ENCODE results near the gene SLC28A1. TPM values are rescaled to one million over a fixed set of nuclear protein-coding genes. Genes with fewer than 3 reads are reported as not detected.
"Not testable (repeated sequence)": the region's sequence is repeated elsewhere in the genome, so short reads cannot be mapped to it uniquely, and the experiment has no call there.

The SLC28A1 gene
- total and polyA plus RNA-seq, 2 experiments from 2014 or later, result not detected

DNA sequence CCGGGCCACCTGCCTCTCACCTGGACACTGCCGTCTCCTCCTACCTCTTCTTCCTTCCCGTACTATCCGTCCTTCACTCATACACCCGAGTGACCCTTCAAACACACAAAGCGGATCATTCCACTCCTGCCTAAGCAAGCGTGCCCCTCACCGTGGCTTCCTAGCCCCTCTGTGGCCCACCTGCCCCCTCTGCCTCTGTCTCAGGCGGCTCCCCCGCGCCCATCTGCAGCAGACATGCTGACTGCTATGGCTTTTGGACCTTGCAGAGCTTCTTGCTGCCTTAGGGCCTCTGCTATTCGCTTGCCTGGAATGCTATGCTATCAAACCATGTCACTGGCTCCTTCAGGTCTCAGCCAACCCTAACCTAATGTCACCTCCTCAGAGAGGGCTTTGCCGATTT lies 38.1 kb downstream of the SLC28A1 start:
- H3K9ac ChIP-seq, result no peak overlapping the region
- no peaks in the 10 kb centered on the region for H3K9me2 ChIP-seq (ENCODE audit: insufficient read depth)
- 83% methylated on average over 13 of the region's 13 CpGs for WGBS, 2 experiments (ENCODE audit: low coverage in 1 of 2, low lambda C conversion rate in 2 of 2, missing lambda C conversion rate in 2 of 2)
- H3K36me3 ChIP-seq (ENCODE audit: low read depth), result no peaks in the 10 kb centered on the region
- no peak overlapping the region for H3K4me3 ChIP-seq
- in situ Hi-C loops (cut with MboI), result loop anchor here (10.0 kb wide), 1 partner anchor 268 kb away; the partner anchor contains the start of genes NMB and WDR73
- TF ChIP-seq EZH2 (IDR thresholded peaks at IDR 0.05; ENCODE audit: insufficient read depth, poor library complexity, severe bottlenecking) (no peak), EZH2phosphoT487 (IDR thresholded peaks at IDR 0.05; ENCODE audit: insufficient read depth, low read depth) (no peak)
- no peaks in the 10 kb centered on the region for H3K27me3 ChIP-seq (replicated peaks; ENCODE audit: insufficient read depth)
- peaks cover 19% of the 10 kb centered on the region for H3F3A ChIP-seq (ENCODE audit: insufficient read depth)
- H3K4me2 ChIP-seq (ENCODE audit: unreplicated experiment), result no peak overlapping the region
- no peaks in the 10 kb centered on the region for H4K20me1 ChIP-seq (ENCODE audit: insufficient read depth)
- H3K79me2 ChIP-seq (ENCODE audit: insufficient read depth), result no peaks in the 10 kb centered on the region
- no peak overlapping the region for H3K27ac ChIP-seq
- H3K4me1 ChIP-seq (ENCODE audit: insufficient read depth), result peaks cover 33% of the 10 kb centered on the region
- H2AFZ ChIP-seq, result no peak overlapping the region
- peak; percentile 26 for DNase-seq
- no peaks in the 10 kb centered on the region for H3K9me3 ChIP-seq (ENCODE audit: low read depth)

DNA sequence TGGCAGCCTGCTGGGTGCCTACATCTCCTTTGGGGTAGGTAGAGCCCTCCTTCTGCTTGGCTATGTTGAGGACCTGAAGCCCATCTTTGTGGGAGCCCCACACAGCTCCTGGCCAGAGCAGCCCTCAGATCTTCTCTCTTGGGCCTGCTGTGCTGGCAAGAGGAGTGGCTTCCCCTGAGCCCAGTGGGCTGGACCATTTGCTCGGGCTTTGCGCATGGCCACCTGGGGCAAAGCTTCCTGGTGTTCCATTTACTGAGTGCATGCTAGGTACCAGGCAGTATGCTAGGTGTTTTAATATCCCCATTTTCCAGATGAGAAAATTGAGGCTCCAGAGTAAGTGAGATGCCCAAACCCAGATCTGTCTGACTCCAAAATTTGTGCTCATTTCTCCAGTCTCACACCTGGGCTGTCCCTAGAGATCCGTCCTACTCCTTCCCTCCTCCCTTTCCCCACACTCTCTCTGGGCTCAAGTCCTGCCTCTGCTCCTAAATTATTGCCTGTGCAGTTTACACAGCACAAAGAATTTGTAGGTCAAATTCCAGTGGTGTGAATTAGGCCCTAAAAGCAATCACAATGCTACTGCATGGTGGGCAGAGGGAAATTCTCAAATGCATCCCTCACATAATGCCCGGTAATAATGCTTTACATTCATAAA lies 39.7 kb downstream of the SLC28A1 start:
- in situ Hi-C loops (cut with MboI), result loop anchor here (10.0 kb wide), 1 partner anchor 269 kb away; the partner anchor contains the start of genes NMB and WDR73
- H3K27me3 ChIP-seq (replicated peaks; ENCODE audit: insufficient read depth), result no peaks in the 10 kb centered on the region
- peaks cover 39% of the 10 kb centered on the region for H3K4me1 ChIP-seq (ENCODE audit: insufficient read depth)
- no peaks in the 10 kb centered on the region for H3K9me3 ChIP-seq (ENCODE audit: low read depth)
- peak overlapping the region; percentile 46 for H3K9ac ChIP-seq
- H3K4me2 ChIP-seq (ENCODE audit: unreplicated experiment), result peak overlapping the region; percentile 12
- H3K36me3 ChIP-seq (ENCODE audit: low read depth), result no peaks in the 10 kb centered on the region
- H4K20me1 ChIP-seq (ENCODE audit: insufficient read depth), result no peaks in the 10 kb centered on the region
- WGBS, 2 experiments (ENCODE audit: low coverage in 1 of 2, low lambda C conversion rate in 2 of 2, missing lambda C conversion rate in 2 of 2), result 68% methylated on average over 4 of the region's 4 CpGs
- H3K27ac ChIP-seq, result peak overlapping the region; percentile 36
- TF ChIP-seq EZH2 (IDR thresholded peaks at IDR 0.05; ENCODE audit: insufficient read depth, poor library complexity, severe bottlenecking) (no peak), EZH2phosphoT487 (IDR thresholded peaks at IDR 0.05; ENCODE audit: insufficient read depth, low read depth) (no peak)
- H2AFZ ChIP-seq, result no peak overlapping the region
- peaks cover 22% of the 10 kb centered on the region for H3F3A ChIP-seq (ENCODE audit: insufficient read depth)
- peak overlapping the region; percentile 2; the same call in 1 of the 2 replicates for H3K4me3 ChIP-seq
- H3K79me2 ChIP-seq (ENCODE audit: insufficient read depth), result no peaks in the 10 kb centered on the region
- peak; percentile 30 for DNase-seq
- no peaks in the 10 kb centered on the region for H3K9me2 ChIP-seq (ENCODE audit: insufficient read depth)

DNA sequence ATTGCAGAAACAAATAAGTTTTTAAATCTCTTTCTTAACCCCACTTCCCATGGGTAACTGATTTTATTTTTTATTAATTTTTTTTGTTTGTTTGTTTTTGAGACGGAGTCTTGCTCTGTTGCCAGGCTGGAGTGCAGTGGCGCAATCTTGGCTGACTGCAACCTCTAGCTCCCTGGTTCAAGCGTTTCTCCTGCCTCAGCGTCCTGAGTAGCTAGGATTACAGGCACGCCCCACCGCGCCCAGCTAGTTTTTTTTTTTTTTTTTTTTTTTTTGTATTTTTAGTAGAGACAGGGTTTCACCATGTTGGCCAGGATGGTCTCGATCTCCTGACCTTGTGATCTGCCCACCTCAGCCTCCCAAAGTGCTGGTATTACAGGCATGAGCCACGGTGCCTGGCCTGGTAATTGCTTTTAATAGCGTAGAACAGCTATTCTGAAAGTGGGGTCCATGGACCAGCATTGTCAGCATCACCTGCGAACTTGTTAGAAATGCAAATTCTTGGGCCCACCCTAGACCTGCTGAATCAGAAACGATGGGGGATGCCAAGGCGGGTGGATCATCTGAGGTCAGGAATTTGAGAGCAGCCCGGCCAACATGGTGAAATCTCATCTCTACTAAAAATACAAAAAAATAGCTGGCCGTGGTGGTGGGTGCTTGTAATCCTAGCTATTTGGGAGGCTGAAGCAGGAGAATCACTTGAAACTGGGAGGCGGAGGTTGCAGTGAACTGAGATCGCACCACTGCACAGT lies 40.5 kb downstream of the SLC28A1 start:
- WGBS, 2 experiments (ENCODE audit: low coverage in 1 of 2, low lambda C conversion rate in 2 of 2, missing lambda C conversion rate in 2 of 2), result 41 to 43% methylated on average over 17 of the region's 17 CpGs
- peak overlapping the region; percentile 2; the same call in 1 of the 2 replicates for H3K4me3 ChIP-seq
- not testable (repeated sequence) for H3K79me2 ChIP-seq (ENCODE audit: insufficient read depth); H3K9me2 ChIP-seq (ENCODE audit: insufficient read depth); H3K27me3 ChIP-seq (replicated peaks; ENCODE audit: insufficient read depth); H3K9me3 ChIP-seq (ENCODE audit: low read depth); H3K36me3 ChIP-seq (ENCODE audit: low read depth); H4K20me1 ChIP-seq (ENCODE audit: insufficient read depth)
- in situ Hi-C loops (cut with MboI), result loop anchor here (10.0 kb wide), 1 partner anchor 270 kb away; the partner anchor contains the start of genes NMB and WDR73
- peaks cover 43% of the 10 kb centered on the region for H3K4me1 ChIP-seq (ENCODE audit: insufficient read depth)
- H2AFZ ChIP-seq, result peak overlapping the region; percentile 45
- H3K9ac ChIP-seq, result peak overlapping the region; percentile 46
- H3K4me2 ChIP-seq (ENCODE audit: unreplicated experiment), result peak overlapping the region; percentile 12
- peak overlapping the region; percentile 36 for H3K27ac ChIP-seq
- peaks cover 22% of the 10 kb centered on the region for H3F3A ChIP-seq (ENCODE audit: insufficient read depth)
- DNase-seq, result peak; percentile 63

DNA sequence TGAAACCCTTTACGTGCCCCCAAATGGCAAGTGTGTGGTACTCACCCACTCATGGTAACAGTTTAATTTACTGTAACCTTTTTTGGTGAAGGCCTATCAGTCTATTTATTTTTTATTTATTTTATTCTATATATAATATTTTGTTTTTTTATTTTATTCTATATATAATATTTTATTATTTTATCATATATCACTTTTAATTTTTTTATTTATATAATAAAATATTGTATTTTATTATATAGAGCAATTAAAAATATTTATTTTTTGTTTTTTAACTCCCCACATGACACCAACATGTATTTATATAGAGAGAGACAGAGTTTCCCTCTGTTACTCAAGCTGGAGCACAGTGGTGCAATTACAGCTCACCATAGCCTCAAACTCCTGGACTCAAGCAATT lies 41.4 kb downstream of the SLC28A1 start:
- Histone ChIP-seq H3K27ac (no peak overlapping the region), H3K4me3 (no peak overlapping the region), H3K9ac (no peak overlapping the region), H4K20me1 (ENCODE audit: insufficient read depth) (no peaks in the 10 kb centered on the region), H3K36me3 (ENCODE audit: low read depth) (no peaks in the 10 kb centered on the region), H3F3A (ENCODE audit: insufficient read depth) (peaks cover 22% of the 10 kb centered on the region), H3K9me2 (ENCODE audit: insufficient read depth) (no peaks in the 10 kb centered on the region), H3K9me3 (ENCODE audit: low read depth) (no peaks in the 10 kb centered on the region), H3K27me3 (replicated peaks; ENCODE audit: insufficient read depth) (no peaks in the 10 kb centered on the region), H2AFZ (no peak overlapping the region), H3K4me2 (ENCODE audit: unreplicated experiment) (no peak overlapping the region), H3K79me2 (ENCODE audit: insufficient read depth) (no peaks in the 10 kb centered on the region), H3K4me1 (ENCODE audit: insufficient read depth) (peaks cover 40% of the 10 kb centered on the region)
- in situ Hi-C loops (cut with MboI), result loop anchor here (10.0 kb wide), 1 partner anchor 271 kb away; the partner anchor contains the start of genes NMB and WDR73
- DNase-seq, result no peak
- WGBS, 2 experiments (ENCODE audit: low coverage in 1 of 2, low lambda C conversion rate in 2 of 2, missing lambda C conversion rate in 2 of 2), result 76 to 77% methylated on average over 1 of the region's 1 CpG
- TF ChIP-seq EZH2 (IDR thresholded peaks at IDR 0.05; ENCODE audit: insufficient read depth, poor library complexity, severe bottlenecking) (no peak), EZH2phosphoT487 (IDR thresholded peaks at IDR 0.05; ENCODE audit: insufficient read depth, low read depth) (no peak)

Data from GM23248 (cell line).